Kidney (tissue), 14 donors: ENCODE measurements around the gene ACY1. TPM values are rescaled to one million over a fixed set of nuclear protein-coding genes. Genes with fewer than 3 reads are reported as not detected.
"Not testable (repeated sequence)": the region's sequence is repeated elsewhere in the genome, so short reads cannot be mapped to it uniquely, and the experiment has no call there.

Source experiments
- DNase-seq, 5 donors: peaks; one replicate each; pipeline ENCODE4 v3.0.0-alpha.2; 2013 to 2020
- FAIRE-seq: peaks from 2 replicates; lab custom pipeline; 2012; peaks lifted over from hg19 to GRCh38; lab: Jason Lieb, UNC
- H3K27ac ChIP-seq, 2 donors: one replicate each; pipeline ENCODE4 v1.7.0; 2013; ENCODE audit warnings: low read depth in 2 of 2, low read length in 2 of 2, inconsistent platforms in 1 of 2
- H3K27me3 ChIP-seq: one replicate; pipeline ENCODE4 v1.7.1; 2013; ENCODE audit warnings: low read length, inconsistent platforms; ENCODE audit not compliant: control insufficient read depth, insufficient read depth
- H3K36me3 ChIP-seq, 3 donors: one replicate each; pipeline versions ENCODE4 v1.7.0 to v1.7.1; 2013; ENCODE audit warnings: low read length in 3 of 3, control low read depth in 1 of 3, inconsistent platforms in 1 of 3; ENCODE audit not compliant: insufficient read depth in 3 of 3, control insufficient read depth in 2 of 3
- H3K4me1 ChIP-seq, 3 donors: one replicate each; pipeline versions ENCODE4 v1.7.0 to v1.7.1; 2013; ENCODE audit warnings: low read length in 3 of 3, inconsistent platforms in 1 of 3, low read depth in 1 of 3; ENCODE audit not compliant: control insufficient read depth in 2 of 3, insufficient read depth in 2 of 3
- H3K4me3 ChIP-seq, 3 donors: one replicate each; pipeline versions ENCODE4 v1.7.0 to v1.8.1; 2013; ENCODE audit warnings: low read length in 3 of 3, control low read depth in 1 of 3, inconsistent platforms in 1 of 3
- H3K9ac ChIP-seq, 3 donors: one replicate each; pipeline versions ENCODE4 v1.7.0 to v1.7.1; 2013; ENCODE audit warnings: low read length in 3 of 3, control low read depth in 1 of 3, inconsistent platforms in 1 of 3
- H3K9me3 ChIP-seq, 3 donors: one replicate each; pipeline versions ENCODE4 v1.7.0 to v1.7.1; 2013; ENCODE audit warnings: low read length in 3 of 3, control low read depth in 1 of 3, inconsistent platforms in 1 of 3; ENCODE audit not compliant: control insufficient read depth in 2 of 3, insufficient read depth in 1 of 3
- CTCF ChIP-seq: IDR thresholded peaks from 3 replicates; pipeline ENCODE4 v1.5.1; 2012; ENCODE audit warnings: mild to moderate bottlenecking, moderate library complexity, borderline replicate concordance; ENCODE audit not compliant: insufficient read depth; ENCODE audit errors: extremely low read depth
- intact Hi-C: fragments of 100-400 bp; cut with DNase I; formaldehyde crosslinking; loops from one replicate; pipeline ENCODE4 v1.11.1; 2022
- polyA plus RNA-seq: library from polyadenylated mRNA; stranded (reverse); fragments of 350-450 nt; fragmentation: Illumina TruSeq; extraction: RNeasy Lipid Tissue Mini Kit (QIAGEN cat#74804); gene quantifications from one replicate; pipeline ENCODE4 v1.2.3, GENCODE V29; 2014; ENCODE audit warnings: low read depth, low replicate concordance; ENCODE audit not compliant: insufficient read depth
- total RNA-seq: library from RNA; stranded (reverse); fragmentation: NEBNext Ultra II Directional; extraction: Animal tissue kit (Norgen Biotek cat#: 25700); gene quantifications from one replicate; pipeline ENCODE4 v1.2.1, GENCODE V29; 2021
- donor health status: control.
- donor health status: control.
- donor health status: control.
- donor health status: control.
- donor health status: control.
- donor health status: DM: yes; HTN: yes; CAD: no.
- donor health status: Normal renal cell carcinoma (clear cell type).

ACY1 gene
- total and polyA plus RNA-seq, 2 donors from 2014 or later = 68.1 to 856 TPM

DNA sequence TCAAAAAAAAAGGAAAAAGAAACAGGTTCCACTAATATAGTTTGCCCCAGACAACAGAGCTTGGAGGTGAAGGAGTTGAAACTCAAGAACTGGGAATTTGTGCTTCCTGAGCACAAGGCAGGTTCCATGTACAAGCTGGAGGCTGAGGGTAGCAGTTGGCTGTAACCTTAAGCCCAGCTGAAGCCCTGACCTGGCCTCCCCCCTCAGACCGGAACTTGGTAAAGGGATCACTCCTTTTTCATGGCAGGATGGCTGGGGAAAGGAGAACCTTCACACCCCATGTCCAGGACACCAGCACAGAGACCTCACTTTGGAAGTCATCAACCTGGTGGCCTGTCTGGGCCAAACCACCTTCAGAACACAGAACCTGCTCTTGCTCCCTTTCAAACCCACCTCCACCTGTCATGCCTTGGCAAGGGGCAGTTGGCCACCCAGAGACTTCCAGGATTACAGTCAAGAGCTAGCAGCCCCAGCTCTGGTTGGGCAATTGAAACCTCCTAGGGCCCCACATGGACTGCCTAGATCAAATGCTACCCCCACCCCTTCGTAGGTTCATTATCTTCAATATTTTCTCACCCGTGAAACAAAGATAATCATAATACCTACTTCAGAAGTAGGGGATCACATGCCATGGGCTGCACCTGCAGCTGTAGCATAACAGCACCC is 8.8 kb downstream of the ACY1 start:
- Histone ChIP-seq H3K9ac (peak overlapping the region in 1 of 3 donors; percentile 26), H3K27ac (no peak overlapping the region), H3K36me3 (peaks cover 8 to 18% (median 8%) of the 10 kb centered on the region in 3 donors), H3K4me3 (no peak overlapping the region), H3K27me3 (no peaks in the 10 kb centered on the region), H3K4me1 (peaks cover 3 to 18% (median 8%) of the 10 kb centered on the region in 3 donors), H3K9me3 (no peaks in the 10 kb centered on the region)
- DNase-seq = no peak
- intact Hi-C loops = no loop called here
- no peak for TF ChIP-seq CTCF
- no peak for FAIRE-seq

GRCh38 chr3:51993657-51994056 is 10.3 kb downstream of the ACY1 start:
- FAIRE-seq, H3K27ac ChIP-seq, DNase-seq, H3K27me3 ChIP-seq, intact Hi-C loops, H3K9me3 ChIP-seq, H3K9ac ChIP-seq, H3K4me3 ChIP-seq: not testable (repeated sequence)
- Histone ChIP-seq H3K36me3 (peaks cover 8 to 15% (median 8%) of the 10 kb centered on the region in 3 donors), H3K4me1 (peaks cover 3 to 16% (median 8%) of the 10 kb centered on the region in 3 donors)

DNA sequence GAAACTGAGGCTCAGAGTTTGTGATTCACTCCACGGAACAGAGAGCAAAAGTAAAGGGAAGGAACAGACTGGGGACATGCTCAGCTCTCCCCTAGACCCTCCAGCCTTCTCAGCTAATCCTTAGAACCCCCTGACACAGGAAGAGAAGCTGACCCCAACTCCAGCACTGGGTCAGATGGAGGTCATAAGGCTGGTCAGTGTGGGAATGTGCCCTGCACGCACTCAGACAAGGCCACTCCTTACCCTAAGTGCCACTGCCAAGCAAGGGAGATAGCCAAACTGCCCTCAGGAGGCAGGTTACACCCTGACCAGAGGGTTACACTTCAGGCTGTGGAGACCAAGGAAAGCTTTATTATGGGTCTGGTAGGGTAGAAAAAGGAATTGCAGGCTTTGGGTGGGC is 11.2 kb downstream of the ACY1 start:
- Histone ChIP-seq H3K36me3 (peaks cover 8 to 15% (median 8%) of the 10 kb centered on the region in 3 donors), H3K4me3 (peak overlapping the region; percentile 46 to 97 (median 93)), H3K4me1 (peaks cover 3 to 16% (median 8%) of the 10 kb centered on the region in 3 donors), H3K9me3 (no peaks in the 10 kb centered on the region), H3K9ac (peak overlapping the region; percentile 97 to 99 (median 99)), H3K27me3 (no peaks in the 10 kb centered on the region), H3K27ac (no peak overlapping the region)
- no peak for TF ChIP-seq CTCF
- DNase-seq = no peak
- no peak for FAIRE-seq
- intact Hi-C loops = no loop called here

DNA sequence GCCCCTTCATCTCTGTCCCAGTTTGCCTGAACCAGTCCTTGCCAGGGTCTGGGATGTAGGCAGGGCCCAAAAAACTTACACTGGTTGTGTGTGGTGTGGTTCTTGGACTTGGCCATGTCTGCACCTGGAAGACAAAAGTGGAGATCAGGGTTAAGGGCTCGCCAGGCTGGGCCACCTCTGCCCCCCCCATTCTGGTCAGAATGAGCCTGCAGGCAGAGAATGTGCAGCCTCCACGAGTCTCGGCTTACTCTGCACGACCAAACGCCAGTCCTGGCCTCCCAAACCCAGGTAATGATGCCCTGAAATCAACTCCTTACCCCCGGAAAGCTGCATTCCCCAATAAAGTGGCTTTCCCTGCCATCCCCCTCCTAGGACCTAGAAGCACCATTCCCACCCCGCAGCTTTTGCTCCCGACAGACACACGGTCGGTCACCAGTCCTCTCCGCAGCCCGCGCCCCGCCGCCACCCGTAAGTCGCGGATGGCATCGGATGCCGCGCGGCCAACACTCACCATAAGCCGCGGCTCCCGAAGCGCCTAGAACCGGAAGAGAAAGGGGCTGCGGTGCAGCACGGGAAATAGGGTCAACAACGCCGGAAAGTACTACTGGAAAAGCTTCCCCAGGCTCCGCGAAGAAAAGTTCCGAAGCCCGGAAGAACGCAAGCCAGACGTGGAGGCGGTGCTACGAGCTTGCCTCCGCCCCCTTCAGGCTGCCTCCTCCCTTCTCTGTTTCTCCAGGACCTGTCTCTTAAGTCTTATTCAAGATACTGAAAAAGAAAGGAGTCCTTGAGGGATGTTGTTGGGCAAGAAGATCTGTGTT is 12.2 kb downstream of the ACY1 start, which contains the start of gene RPL29:
RPL29 (minus strand) TSS at position 550 of the 818 bp plus-strand sequence; CDS start at position 116, 434 bp downstream.
- Histone ChIP-seq H3K9me3 (no peaks in the 10 kb centered on the region), H3K9ac (peak within 1 kb of the TSS; percentile 97 to 99 (median 99)), H3K4me3 (peak within 1 kb of the TSS; percentile 93 to 97 (median 97)), H3K27ac (peak within 1 kb of the TSS; percentile 86 to 90), H3K4me1 (peaks cover 3 to 16% (median 8%) of the 10 kb centered on the region in 3 donors), H3K36me3 (peaks cover 8 to 15% (median 8%) of the 10 kb centered on the region in 3 donors), H3K27me3 (no peaks in the 10 kb centered on the region)
- intact Hi-C loops = no loop called here
- DNase-seq = peak; percentile 96 to 97 (median 96)
- TF ChIP-seq CTCF = no peak
- peak; percentile 60 for FAIRE-seq
